ENCODE measurements around the gene EXOC1L. TPM values are rescaled to one million over a fixed set of nuclear protein-coding genes. Genes with fewer than 3 reads are reported as not detected.

Gene EXOC1L
- polyA plus RNA-seq, 3 donors, result not detected

DNA sequence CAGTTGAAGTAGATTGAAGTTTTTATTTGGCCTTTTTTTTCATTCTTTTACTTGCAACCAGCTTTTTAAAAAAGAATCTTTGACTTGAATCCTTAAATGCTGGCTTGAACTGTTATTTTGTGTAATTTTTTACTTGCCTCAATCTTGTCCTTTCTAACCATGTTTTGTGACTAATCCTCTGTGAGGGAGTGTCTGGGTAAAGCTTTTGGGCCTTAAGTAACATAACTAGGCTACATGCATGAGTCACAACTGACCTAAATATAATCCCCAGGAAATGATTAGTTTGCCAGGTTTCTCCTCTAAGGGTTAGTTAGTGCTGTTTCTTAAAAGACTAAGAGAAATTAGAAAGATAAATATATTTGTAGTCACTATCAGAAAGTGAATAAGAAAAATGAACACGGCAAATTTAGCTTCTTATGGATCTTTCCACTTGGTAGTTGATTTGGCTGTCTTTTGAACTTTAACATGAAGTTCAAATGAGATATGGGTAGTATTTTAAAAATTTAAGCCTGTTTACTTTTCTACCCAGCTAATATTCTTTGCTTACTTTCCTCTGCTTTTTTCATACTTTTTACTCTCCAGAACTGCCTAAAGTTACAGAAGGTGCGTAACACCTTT lies 46.8 kb downstream of the EXOC1L start:
- Histone ChIP-seq H3K9me3 (replicated peaks in 1 of 2; ENCODE audit: control insufficient read depth in 1 of 2, insufficient read depth in 1 of 2, low read length in 2 of 2) (no peaks in the 10 kb centered on the region), H3K27me3 (ENCODE audit: control insufficient read depth in 2 of 2, insufficient read depth in 2 of 2, low read length in 2 of 2) (no peaks in the 10 kb centered on the region), H3K36me3 (replicated peaks in 1 of 2; ENCODE audit: control insufficient read depth in 1 of 2, insufficient read depth in 2 of 2, low read length in 2 of 2) (peaks cover 69 to 76% of the 10 kb centered on the region in 2 donors), H4K20me1 (ENCODE audit: insufficient read depth, low read length) (no peaks in the 10 kb centered on the region), H3K4me3 (replicated peaks in 1 of 3; ENCODE audit: low read depth in 2 of 3, low read length in 3 of 3) (no peak overlapping the region), H2AFZ (ENCODE audit: insufficient read depth, low read depth, low read length, poor library complexity, severe bottlenecking) (no peak overlapping the region), H3K9ac (ENCODE audit: insufficient read depth, low read length, poor library complexity, severe bottlenecking) (no peak overlapping the region), H3K79me2 (ENCODE audit: insufficient read depth, low read length) (no peaks in the 10 kb centered on the region), H3K4me1 (ENCODE audit: control insufficient read depth in 1 of 2, insufficient read depth in 2 of 2, low read length in 2 of 2) (peaks cover 2 to 13% of the 10 kb centered on the region in 2 donors), H3K4me2 (replicated peaks; ENCODE audit: extremely low read depth, low read length, poor library complexity, severe bottlenecking) (no peak overlapping the region), H3K27ac (ENCODE audit: low read depth in 1 of 2, low read length in 2 of 2) (peak overlapping the region in 1 of 2 donors; percentile 71)
- TF ChIP-seq, protein P1, sequence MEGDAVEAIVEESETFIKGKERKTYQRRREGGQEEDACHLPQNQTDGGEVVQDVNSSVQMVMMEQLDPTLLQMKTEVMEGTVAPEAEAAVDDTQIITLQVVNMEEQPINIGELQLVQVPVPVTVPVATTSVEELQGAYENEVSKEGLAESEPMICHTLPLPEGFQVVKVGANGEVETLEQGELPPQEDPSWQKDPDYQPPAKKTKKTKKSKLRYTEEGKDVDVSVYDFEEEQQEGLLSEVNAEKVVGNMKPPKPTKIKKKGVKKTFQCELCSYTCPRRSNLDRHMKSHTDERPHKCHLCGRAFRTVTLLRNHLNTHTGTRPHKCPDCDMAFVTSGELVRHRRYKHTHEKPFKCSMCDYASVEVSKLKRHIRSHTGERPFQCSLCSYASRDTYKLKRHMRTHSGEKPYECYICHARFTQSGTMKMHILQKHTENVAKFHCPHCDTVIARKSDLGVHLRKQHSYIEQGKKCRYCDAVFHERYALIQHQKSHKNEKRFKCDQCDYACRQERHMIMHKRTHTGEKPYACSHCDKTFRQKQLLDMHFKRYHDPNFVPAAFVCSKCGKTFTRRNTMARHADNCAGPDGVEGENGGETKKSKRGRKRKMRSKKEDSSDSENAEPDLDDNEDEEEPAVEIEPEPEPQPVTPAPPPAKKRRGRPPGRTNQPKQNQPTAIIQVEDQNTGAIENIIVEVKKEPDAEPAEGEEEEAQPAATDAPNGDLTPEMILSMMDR (IDR thresholded peaks at IDR 0.05), result no peak
- Mint-ChIP-seq H3K4me1 (peaks cover 22% of the 10 kb centered on the region), H3K27me3 (ENCODE audit: low read depth in 3 of 3) (no peaks in the 10 kb centered on the region), H3K27ac (peak overlapping the region; percentile 65 to 90 (median 86)), H3K9me3 (no peaks in the 10 kb centered on the region), H3K36me3 (peaks cover 62 to 72% of the 10 kb centered on the region in 2 donors), H3K4me3 (no peak overlapping the region)
- intact Hi-C loops (cut with micrococcal nuclease), result no loop called here
- peak; percentile 58 to 83 (median 77) for DNase-seq
- WGBS (ENCODE audit: insufficient coverage), result no CpG with 5 or more reads among the region's 2 CpGs

- Histone ChIP-seq H3K27me3 (ENCODE audit: control insufficient read depth in 2 of 2, insufficient read depth in 2 of 2, low read length in 2 of 2) (no peaks in the 10 kb centered on the region), H3K4me1 (ENCODE audit: control insufficient read depth in 1 of 2, insufficient read depth in 2 of 2, low read length in 2 of 2) (peaks cover 2 to 13% of the 10 kb centered on the region in 2 donors), H3K4me2 (replicated peaks; ENCODE audit: extremely low read depth, low read length, poor library complexity, severe bottlenecking) (no peak overlapping the region), H3K79me2 (ENCODE audit: insufficient read depth, low read length) (no peaks in the 10 kb centered on the region), H3K9ac (ENCODE audit: insufficient read depth, low read length, poor library complexity, severe bottlenecking) (no peak overlapping the region), H3K9me3 (replicated peaks in 1 of 2; ENCODE audit: control insufficient read depth in 1 of 2, insufficient read depth in 1 of 2, low read length in 2 of 2) (no peaks in the 10 kb centered on the region), H3K4me3 (replicated peaks in 1 of 3; ENCODE audit: low read depth in 2 of 3, low read length in 3 of 3) (no peak overlapping the region), H2AFZ (ENCODE audit: insufficient read depth, low read depth, low read length, poor library complexity, severe bottlenecking) (no peak overlapping the region), H3K27ac (ENCODE audit: low read depth in 1 of 2, low read length in 2 of 2) (peak overlapping the region in 1 of 2 donors; percentile 71), H3K36me3 (replicated peaks in 1 of 2; ENCODE audit: control insufficient read depth in 1 of 2, insufficient read depth in 2 of 2, low read length in 2 of 2) (peaks cover 70 to 76% of the 10 kb centered on the region in 2 donors), H4K20me1 (ENCODE audit: insufficient read depth, low read length) (no peaks in the 10 kb centered on the region)
- no CpG with 5 or more reads among the region's 4 CpGs for WGBS (ENCODE audit: insufficient coverage)
- peak overlapping the region in 6 of 7 donors; percentile 71 to 90 (median 86) for H3K27ac Mint-ChIP-seq
- TF ChIP-seq, protein P1 (IDR thresholded peaks at IDR 0.05), result peak; percentile 95
- peak; percentile 48 to 74 (median 65) for DNase-seq
- peaks cover 22% of the 10 kb centered on the region for H3K4me1 Mint-ChIP-seq
- H3K4me3 Mint-ChIP-seq, result no peak overlapping the region
- intact Hi-C loops (cut with micrococcal nuclease), result no loop called here
- H3K27me3 Mint-ChIP-seq (ENCODE audit: low read depth in 3 of 3), result no peaks in the 10 kb centered on the region
- peaks cover 64 to 70% of the 10 kb centered on the region in 2 donors for H3K36me3 Mint-ChIP-seq
- H3K9me3 Mint-ChIP-seq, result no peaks in the 10 kb centered on the region
These were observed 47.5 kb downstream of the EXOC1L start for GRCh38 chr4:55866973-55867574.

Measured in CD14-positive monocyte (primary cell).